Measurements from ENCODE around the gene STX2. TPM values are rescaled to one million over a fixed set of nuclear protein-coding genes. Genes with fewer than 3 reads are reported as not detected.
A peak's percentile ranks its signal among the peaks of the same experiment; 100 is the strongest.

STX2 gene
- total RNA-seq, 4 donors from 2014 or later, result 46.6 to 80.8 (median 49.1) TPM

- Histone ChIP-seq H3K27ac (replicated peaks in 1 of 4) (peak overlapping the region in 2 of 4 donors; percentile 23 to 59), H3K4me3 (no peak overlapping the region), H3K27me3 (no peaks in the 10 kb centered on the region), H3K9me3 (no peaks in the 10 kb centered on the region), H3K36me3 (peaks cover 4 to 37% (median 29%) of the 10 kb centered on the region in 4 donors), H3K4me1 (peaks cover 2 to 31% (median 26%) of the 10 kb centered on the region in 4 donors)
- no peak for DNase-seq (ENCODE audit: extremely low spot score)
- intact Hi-C loops (cut with DNase I), result no loop called here
- WGBS, result 89% methylated on average over 6 of the region's 6 CpGs
- no peak for TF ChIP-seq POLR2AphosphoS5 (IDR thresholded peaks at IDR 0.05)
- TF ChIP-seq POLR2A (IDR thresholded peaks at IDR 0.05; ENCODE audit: low read depth), result no peak
- TF ChIP-seq CTCF (IDR thresholded peaks at IDR 0.05), result no peak
- no peak for TF ChIP-seq EP300 (IDR thresholded peaks at IDR 0.05)
Measured at GRCh38 chr12:130825771-130826150, 13.3 kb downstream of the STX2 start.

DNA sequence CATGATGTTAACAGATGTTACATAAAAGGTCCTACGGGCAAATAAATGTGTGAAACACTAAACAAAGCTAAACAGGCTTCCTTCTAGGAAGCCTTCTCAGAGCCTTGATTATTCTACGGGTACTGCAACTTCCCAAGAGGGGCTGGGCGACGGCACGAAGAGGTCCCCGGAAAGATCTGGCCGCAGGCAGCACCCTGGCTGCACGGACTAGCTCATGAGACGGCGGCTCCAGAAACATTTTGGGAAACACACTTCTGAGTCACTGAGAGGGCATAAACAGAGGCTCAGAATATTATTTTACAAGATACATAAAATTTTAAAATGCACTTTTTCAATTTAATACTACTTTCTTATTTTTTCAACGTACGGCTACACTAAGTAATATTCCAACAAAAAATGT is 19.4 kb downstream of the STX2 start:
- no peak for DNase-seq (ENCODE audit: extremely low spot score)
- TF ChIP-seq CTCF (IDR thresholded peaks at IDR 0.05) (no peak), EP300 (IDR thresholded peaks at IDR 0.05) (no peak), POLR2A (IDR thresholded peaks at IDR 0.05; ENCODE audit: low read depth) (no peak)
- Histone ChIP-seq H3K27ac (replicated peaks in 1 of 4) (peak overlapping the region in 1 of 4 donors; percentile 58), H3K4me1 (peaks cover 12 to 18% (median 15%) of the 10 kb centered on the region in 4 donors), H3K36me3 (peaks cover 6 to 54% (median 37%) of the 10 kb centered on the region in 4 donors), H3K9me3 (no peaks in the 10 kb centered on the region), H3K4me3 (no peak overlapping the region), H3K27me3 (no peaks in the 10 kb centered on the region)
- WGBS, result 91% methylated on average over 12 of the region's 12 CpGs
- intact Hi-C loops (cut with DNase I), result no loop called here

- intact Hi-C loops (cut with DNase I), result no loop called here
- peaks cover 12 to 18% (median 15%) of the 10 kb centered on the region in 4 donors for H3K4me1 ChIP-seq
- WGBS, result 20% methylated on average over 50 of the region's 58 CpGs
- no peak for DNase-seq (ENCODE audit: extremely low spot score)
- no peak for TF ChIP-seq EP300 (IDR thresholded peaks at IDR 0.05)
- peak in 2 of 3 experiments; percentile 72 to 94 for TF ChIP-seq CTCF (IDR thresholded peaks at IDR 0.05)
- H3K27ac ChIP-seq (replicated peaks in 1 of 4), result peak overlapping the region; percentile 26 to 69 (median 49)
- H3K9me3 ChIP-seq, result no peaks in the 10 kb centered on the region
- peaks cover 6 to 56% (median 36%) of the 10 kb centered on the region in 4 donors for H3K36me3 ChIP-seq
- no peaks in the 10 kb centered on the region for H3K27me3 ChIP-seq
- peak overlapping the region; percentile 42 to 58 (median 50) for H3K4me3 ChIP-seq
Measured at GRCh38 chr12:130818635-130819576, 20.1 kb downstream of the STX2 start.

DNA sequence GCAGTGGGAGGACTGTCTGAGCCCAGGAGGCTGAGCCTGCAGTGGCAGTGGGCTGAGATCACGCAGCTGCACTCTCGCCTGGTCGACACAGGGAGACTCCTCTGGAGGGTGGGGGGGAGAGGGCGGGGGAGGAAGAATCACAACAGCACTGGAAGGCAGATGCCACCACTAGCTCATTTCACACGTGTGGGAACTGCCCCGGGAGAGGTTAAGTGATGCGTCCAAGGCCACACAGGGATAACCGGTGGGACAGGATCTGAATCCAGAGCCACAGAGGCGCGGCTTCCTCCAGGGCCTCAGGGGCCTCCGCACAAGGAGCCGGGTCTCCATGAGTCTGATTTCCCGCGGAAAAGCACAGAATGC is 20.8 kb downstream of the STX2 start:
- Histone ChIP-seq H3K9me3 (no peaks in the 10 kb centered on the region), H3K36me3 (peaks cover 6 to 55% (median 38%) of the 10 kb centered on the region in 4 donors), H3K27ac (replicated peaks in 1 of 4) (peak overlapping the region in 3 of 4 donors; percentile 26 to 69 (median 58)), H3K4me3 (peak overlapping the region; percentile 42 to 58 (median 50)), H3K4me1 (peaks cover 12 to 18% (median 15%) of the 10 kb centered on the region in 4 donors), H3K27me3 (no peaks in the 10 kb centered on the region)
- 63% methylated on average over 12 of the region's 14 CpGs for WGBS
- DNase-seq (ENCODE audit: extremely low spot score), result no peak
- intact Hi-C loops (cut with DNase I), result no loop called here
- no peak for TF ChIP-seq POLR2A (IDR thresholded peaks at IDR 0.05; ENCODE audit: low read depth)

DNA sequence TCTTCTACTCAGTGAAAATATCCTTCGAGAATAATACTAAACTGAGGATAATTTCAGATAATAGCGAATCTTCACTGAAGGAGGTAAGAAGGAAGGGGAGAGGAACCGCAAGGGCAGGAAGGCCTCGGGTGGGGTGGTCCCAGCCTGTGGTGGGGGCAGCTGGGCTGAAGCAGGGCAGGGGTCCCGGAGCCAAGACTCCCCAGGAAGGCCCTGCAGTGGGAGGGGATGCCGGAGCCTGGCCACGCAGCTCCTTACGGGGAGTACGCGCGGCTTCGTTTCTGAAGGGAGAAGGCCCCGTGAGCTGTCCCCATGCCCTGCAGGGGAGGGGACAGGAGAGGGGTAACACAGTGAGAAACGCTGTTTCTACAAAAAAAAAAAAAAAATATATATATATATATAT is 21.2 kb downstream of the STX2 start:
- TF ChIP-seq POLR2AphosphoS5 (IDR thresholded peaks at IDR 0.05), result no peak
- TF ChIP-seq CTCF (IDR thresholded peaks at IDR 0.05), result no peak
- peaks cover 12 to 18% (median 15%) of the 10 kb centered on the region in 4 donors for H3K4me1 ChIP-seq
- no peak for DNase-seq (ENCODE audit: extremely low spot score)
- H3K4me3 ChIP-seq, result no peak overlapping the region
- no peaks in the 10 kb centered on the region for H3K9me3 ChIP-seq
- H3K27ac ChIP-seq (replicated peaks in 1 of 4), result no peak overlapping the region
- WGBS, result 97% methylated on average over 14 of the region's 14 CpGs
- H3K27me3 ChIP-seq, result no peaks in the 10 kb centered on the region
- intact Hi-C loops (cut with DNase I), result no loop called here
- H3K36me3 ChIP-seq, result peaks cover 6 to 54% (median 36%) of the 10 kb centered on the region in 4 donors

All from esophagus muscularis mucosa (tissue), 4 donors.